VCaP (cell line): ENCODE results near the gene NEK2.

Experiments
- H3K27ac ChIP-seq: fragments of 450-650 bp; 2 replicates; pipeline ENCODE4 v1.5.1; 2017
- TF ChIP-seq, protein P1 (sequence below): fragments of 450-650 bp; conservative IDR thresholded peaks from 2 replicates; pipeline ENCODE4 v1.5.1; 2017; ENCODE audit warnings: mild to moderate bottlenecking, moderate library complexity

NEK2 gene

GRCh38 chr1:211713231-211713630, 37.8 kb upstream of the NEK2 start:
- TF ChIP-seq, protein P1, sequence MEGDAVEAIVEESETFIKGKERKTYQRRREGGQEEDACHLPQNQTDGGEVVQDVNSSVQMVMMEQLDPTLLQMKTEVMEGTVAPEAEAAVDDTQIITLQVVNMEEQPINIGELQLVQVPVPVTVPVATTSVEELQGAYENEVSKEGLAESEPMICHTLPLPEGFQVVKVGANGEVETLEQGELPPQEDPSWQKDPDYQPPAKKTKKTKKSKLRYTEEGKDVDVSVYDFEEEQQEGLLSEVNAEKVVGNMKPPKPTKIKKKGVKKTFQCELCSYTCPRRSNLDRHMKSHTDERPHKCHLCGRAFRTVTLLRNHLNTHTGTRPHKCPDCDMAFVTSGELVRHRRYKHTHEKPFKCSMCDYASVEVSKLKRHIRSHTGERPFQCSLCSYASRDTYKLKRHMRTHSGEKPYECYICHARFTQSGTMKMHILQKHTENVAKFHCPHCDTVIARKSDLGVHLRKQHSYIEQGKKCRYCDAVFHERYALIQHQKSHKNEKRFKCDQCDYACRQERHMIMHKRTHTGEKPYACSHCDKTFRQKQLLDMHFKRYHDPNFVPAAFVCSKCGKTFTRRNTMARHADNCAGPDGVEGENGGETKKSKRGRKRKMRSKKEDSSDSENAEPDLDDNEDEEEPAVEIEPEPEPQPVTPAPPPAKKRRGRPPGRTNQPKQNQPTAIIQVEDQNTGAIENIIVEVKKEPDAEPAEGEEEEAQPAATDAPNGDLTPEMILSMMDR = no peak
- H3K27ac ChIP-seq = no peak overlapping the region

DNA sequence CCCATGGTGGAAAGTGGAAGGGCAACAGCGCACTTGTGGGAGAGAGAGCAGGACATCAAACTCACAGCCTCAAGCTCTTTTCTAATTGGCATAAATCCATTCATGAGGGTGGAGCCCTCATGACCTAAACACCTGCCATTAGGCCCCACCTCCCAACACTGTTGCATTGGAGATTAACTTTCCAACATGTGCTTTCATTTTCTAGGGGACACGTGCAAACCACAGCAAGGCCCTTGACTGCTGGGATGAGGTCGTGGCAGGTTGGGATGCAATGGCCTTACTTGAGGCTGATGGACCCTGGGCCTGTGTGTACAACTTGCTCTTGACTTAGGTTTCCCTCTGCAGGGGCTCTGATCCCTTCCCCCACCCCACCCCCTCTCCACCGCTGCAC, 35.9 kb upstream of the NEK2 start:
- no peak overlapping the region for H3K27ac ChIP-seq

DNA sequence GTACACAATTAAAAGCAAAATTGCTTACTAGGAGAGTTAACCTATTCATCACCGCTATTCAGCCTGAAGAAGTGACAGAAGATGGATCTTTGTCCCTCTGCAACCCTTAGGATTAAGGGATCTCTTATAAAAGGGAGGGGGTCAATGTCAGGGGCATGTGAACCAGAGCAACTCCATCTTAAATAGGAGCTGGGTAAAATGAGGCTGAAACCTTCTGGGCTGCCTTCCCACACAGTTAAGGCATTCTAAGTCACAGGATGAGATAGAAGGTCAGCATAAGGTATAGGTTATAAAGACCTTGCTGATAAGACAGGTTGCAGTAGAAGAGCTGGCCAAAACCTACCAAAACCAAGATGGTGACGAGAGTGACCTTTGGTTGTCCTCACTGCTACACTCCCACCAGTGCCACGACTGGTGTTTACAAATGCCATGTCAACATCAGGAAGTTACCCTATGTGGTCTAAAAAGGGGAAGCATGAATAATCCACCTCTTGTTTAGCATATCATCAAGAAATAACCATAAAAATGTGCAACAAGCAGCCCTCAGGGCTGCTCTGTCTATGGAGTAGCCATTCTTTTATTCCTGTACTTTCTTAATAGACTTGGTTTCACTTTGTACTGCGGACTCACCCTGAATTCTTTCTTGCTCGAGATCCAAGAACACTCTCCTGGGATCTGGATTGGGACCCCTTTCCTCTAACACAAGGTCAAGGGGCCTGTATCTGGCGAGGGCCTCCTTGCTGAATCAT, 35.3 kb upstream of the NEK2 start:
- no peak overlapping the region for H3K27ac ChIP-seq
- TF ChIP-seq, protein P1 = no peak

More for the DNA sequence above, 35.9 kb upstream of the NEK2 start:
- TF ChIP-seq, protein P1 = no peak

GRCh38 chr1:211708926-211709325, 33.5 kb upstream of the NEK2 start:
- TF ChIP-seq, protein P1 = no peak
- no peak overlapping the region for H3K27ac ChIP-seq

- TF ChIP-seq, protein P1 = no peak
Measured at GRCh38 chr1:211708006-211708405, 32.6 kb upstream of the NEK2 start.

GRCh38 chr1:211705467-211706091, 30.2 kb upstream of the NEK2 start:
- no peak overlapping the region for H3K27ac ChIP-seq
- TF ChIP-seq, protein P1 = no peak

More at GRCh38 chr1:211708006-211708405, 32.6 kb upstream of the NEK2 start:
- H3K27ac ChIP-seq = no peak overlapping the region

DNA sequence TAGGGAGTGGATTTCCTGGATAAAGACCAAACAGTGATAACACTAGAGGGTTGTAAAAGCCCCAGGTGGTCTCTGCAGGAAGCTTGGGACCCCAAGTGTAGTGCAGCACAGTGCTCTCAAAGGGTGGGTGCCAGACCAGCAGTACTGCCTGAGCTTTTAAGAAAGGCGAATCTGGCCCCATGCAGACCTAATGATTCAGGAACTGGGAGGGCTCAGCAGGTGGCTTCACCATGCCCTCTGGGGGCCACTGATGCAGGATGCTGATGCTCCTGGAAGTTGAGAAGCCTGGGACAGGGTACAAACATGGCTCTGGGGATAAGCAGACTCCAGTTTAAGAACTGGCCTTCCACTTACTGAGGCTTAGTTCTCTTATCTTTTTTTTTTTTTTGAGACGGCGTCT, 29.1 kb upstream of the NEK2 start:
- H3K27ac ChIP-seq = no peak overlapping the region
- TF ChIP-seq, protein P1 = no peak
